ENCODE measurements around the gene FOXR2.

Gene FOXR2, protein sequence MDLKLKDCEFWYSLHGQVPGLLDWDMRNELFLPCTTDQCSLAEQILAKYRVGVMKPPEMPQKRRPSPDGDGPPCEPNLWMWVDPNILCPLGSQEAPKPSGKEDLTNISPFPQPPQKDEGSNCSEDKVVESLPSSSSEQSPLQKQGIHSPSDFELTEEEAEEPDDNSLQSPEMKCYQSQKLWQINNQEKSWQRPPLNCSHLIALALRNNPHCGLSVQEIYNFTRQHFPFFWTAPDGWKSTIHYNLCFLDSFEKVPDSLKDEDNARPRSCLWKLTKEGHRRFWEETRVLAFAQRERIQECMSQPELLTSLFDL

GRCh38 chrX:55623100-55623499 lies at the start of gene FOXR2:
Gene FOXR2, plus strand, starts transcription at chrX:55623400. Its CDS starts 312 bp downstream, at chrX:55623712.
- H3K4me3 ChIP-seq (ENCODE audit: low read length), result no peak within 1 kb of the TSS
- TF ChIP-seq EZH2phosphoT487 (IDR thresholded peaks at IDR 0.05; ENCODE audit: borderline replicate concordance, low read length) (no peak), CTCF (IDR thresholded peaks at IDR 0.05; ENCODE audit: low read depth, low read length, poor library complexity, severe bottlenecking) (no peak)
- H3K27me3 ChIP-seq (ENCODE audit: control insufficient read depth, low read length), result no peaks in the 10 kb centered on the region

GRCh38 chrX:55579115-55579514 lies 44.1 kb upstream of the FOXR2 start:
- Histone ChIP-seq H3K27me3 (ENCODE audit: control insufficient read depth, low read length) (no peaks in the 10 kb centered on the region), H3K79me2 (ENCODE audit: control insufficient read depth, low read length) (no peaks in the 10 kb centered on the region), H3F3A (ENCODE audit: control insufficient read depth, insufficient read depth) (no peaks in the 10 kb centered on the region), H3K27ac (ENCODE audit: low read depth, low read length) (no peak overlapping the region), H3K36me3 (ENCODE audit: control insufficient read depth, low read length) (no peaks in the 10 kb centered on the region), H3K9me3 (ENCODE audit: control insufficient read depth, insufficient read depth, low read length) (no peaks in the 10 kb centered on the region), H4K20me1 (ENCODE audit: control insufficient read depth, insufficient read depth, low read depth, low read length) (no peaks in the 10 kb centered on the region), H3K4me2 (ENCODE audit: low read length) (no peak overlapping the region), H3K4me1 (ENCODE audit: control insufficient read depth, low read length) (no peaks in the 10 kb centered on the region), H3K9me2 (replicated peaks; ENCODE audit: control insufficient read depth, low read length) (no peaks in the 10 kb centered on the region), H3K4me3 (ENCODE audit: low read length) (no peak overlapping the region)
- TF ChIP-seq CTCF (IDR thresholded peaks at IDR 0.05; ENCODE audit: low read depth, low read length, poor library complexity, severe bottlenecking) (no peak), EZH2phosphoT487 (IDR thresholded peaks at IDR 0.05; ENCODE audit: borderline replicate concordance, low read length) (no peak)

More at GRCh38 chrX:55623100-55623499, at the start of gene FOXR2:
- Histone ChIP-seq H3F3A (ENCODE audit: control insufficient read depth, insufficient read depth) (no peaks in the 10 kb centered on the region), H3K4me2 (ENCODE audit: low read length) (no peak within 1 kb of the TSS), H3K27ac (ENCODE audit: low read depth, low read length) (no peak within 1 kb of the TSS), H4K20me1 (ENCODE audit: control insufficient read depth, insufficient read depth, low read depth, low read length) (no peaks in the 10 kb centered on the region), H3K79me2 (ENCODE audit: control insufficient read depth, low read length) (no peaks in the 10 kb centered on the region), H3K9me2 (replicated peaks; ENCODE audit: control insufficient read depth, low read length) (no peaks in the 10 kb centered on the region), H3K36me3 (ENCODE audit: control insufficient read depth, low read length) (no peaks in the 10 kb centered on the region), H3K4me1 (ENCODE audit: control insufficient read depth, low read length) (no peaks in the 10 kb centered on the region), H3K9me3 (ENCODE audit: control insufficient read depth, insufficient read depth, low read length) (no peaks in the 10 kb centered on the region)

DNA sequence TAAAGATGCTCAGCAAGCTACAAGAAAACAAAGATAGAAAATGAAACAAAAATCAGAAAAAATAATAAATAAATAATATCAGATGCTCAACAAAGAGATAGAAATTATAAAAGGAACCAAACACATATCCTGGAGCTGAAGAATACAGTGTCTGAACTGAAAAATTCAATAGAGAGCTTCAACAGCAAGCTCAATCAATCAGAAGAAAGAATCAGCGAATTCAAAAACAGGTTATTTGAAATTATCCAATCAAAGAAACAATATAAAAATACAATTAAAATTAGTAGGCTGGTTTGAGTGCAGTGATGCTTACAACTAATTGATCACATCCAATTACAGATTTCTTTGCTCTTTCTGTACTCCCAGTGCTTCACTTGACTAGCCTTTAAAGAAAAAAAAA lies 40.8 kb upstream of the FOXR2 start:
- H3K4me2 ChIP-seq (ENCODE audit: low read length), result no peak overlapping the region
- H3K36me3 ChIP-seq (ENCODE audit: control insufficient read depth, low read length), result no peaks in the 10 kb centered on the region
- no peak overlapping the region for H3K27ac ChIP-seq (ENCODE audit: low read depth, low read length)
- H3K4me1 ChIP-seq (ENCODE audit: control insufficient read depth, low read length), result no peaks in the 10 kb centered on the region
- no peaks in the 10 kb centered on the region for H3F3A ChIP-seq (ENCODE audit: control insufficient read depth, insufficient read depth)
- H3K4me3 ChIP-seq (ENCODE audit: low read length), result no peak overlapping the region
- no peaks in the 10 kb centered on the region for H3K9me2 ChIP-seq (replicated peaks; ENCODE audit: control insufficient read depth, low read length)
- no peaks in the 10 kb centered on the region for H4K20me1 ChIP-seq (ENCODE audit: control insufficient read depth, insufficient read depth, low read depth, low read length)
- no peaks in the 10 kb centered on the region for H3K79me2 ChIP-seq (ENCODE audit: control insufficient read depth, low read length)
- TF ChIP-seq CTCF (IDR thresholded peaks at IDR 0.05; ENCODE audit: low read depth, low read length, poor library complexity, severe bottlenecking) (no peak), EZH2phosphoT487 (IDR thresholded peaks at IDR 0.05; ENCODE audit: borderline replicate concordance, low read length) (no peak)
- H3K9me3 ChIP-seq (ENCODE audit: control insufficient read depth, insufficient read depth, low read length), result no peaks in the 10 kb centered on the region
- H3K27me3 ChIP-seq (ENCODE audit: control insufficient read depth, low read length), result no peaks in the 10 kb centered on the region

Measured in DOHH2 (cell line).